VCaP (cell line): ENCODE data around the gene PLPPR5.

ENCODE experiments used
- H3K27ac ChIP-seq: fragments of 450-650 bp; 2 replicates; pipeline ENCODE4 v1.5.1; 2017
- TF ChIP-seq, protein P1 (sequence below): fragments of 450-650 bp; conservative IDR thresholded peaks from 2 replicates; pipeline ENCODE4 v1.5.1; 2017; ENCODE audit warnings: mild to moderate bottlenecking, moderate library complexity

Gene PLPPR5

DNA sequence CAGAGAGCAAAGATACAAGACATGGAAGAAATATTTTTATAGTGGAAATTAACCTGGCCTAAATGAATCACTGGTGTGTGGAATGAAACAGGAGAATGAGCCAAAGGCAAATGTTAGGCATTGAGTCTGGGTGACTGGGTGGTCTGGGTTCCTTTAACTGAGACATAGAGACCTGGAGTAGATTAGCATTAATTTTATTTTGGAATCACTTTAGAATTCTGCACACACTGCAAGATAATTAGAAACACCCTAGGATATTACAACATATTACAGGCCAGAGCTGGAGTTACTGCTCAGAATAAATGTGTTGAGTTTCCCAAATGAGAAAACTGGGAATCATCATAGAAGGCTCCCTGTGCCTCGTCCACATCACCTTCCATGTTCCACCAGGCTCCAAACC is 85.5 kb downstream of the PLPPR5 start:
- TF ChIP-seq, protein P1, sequence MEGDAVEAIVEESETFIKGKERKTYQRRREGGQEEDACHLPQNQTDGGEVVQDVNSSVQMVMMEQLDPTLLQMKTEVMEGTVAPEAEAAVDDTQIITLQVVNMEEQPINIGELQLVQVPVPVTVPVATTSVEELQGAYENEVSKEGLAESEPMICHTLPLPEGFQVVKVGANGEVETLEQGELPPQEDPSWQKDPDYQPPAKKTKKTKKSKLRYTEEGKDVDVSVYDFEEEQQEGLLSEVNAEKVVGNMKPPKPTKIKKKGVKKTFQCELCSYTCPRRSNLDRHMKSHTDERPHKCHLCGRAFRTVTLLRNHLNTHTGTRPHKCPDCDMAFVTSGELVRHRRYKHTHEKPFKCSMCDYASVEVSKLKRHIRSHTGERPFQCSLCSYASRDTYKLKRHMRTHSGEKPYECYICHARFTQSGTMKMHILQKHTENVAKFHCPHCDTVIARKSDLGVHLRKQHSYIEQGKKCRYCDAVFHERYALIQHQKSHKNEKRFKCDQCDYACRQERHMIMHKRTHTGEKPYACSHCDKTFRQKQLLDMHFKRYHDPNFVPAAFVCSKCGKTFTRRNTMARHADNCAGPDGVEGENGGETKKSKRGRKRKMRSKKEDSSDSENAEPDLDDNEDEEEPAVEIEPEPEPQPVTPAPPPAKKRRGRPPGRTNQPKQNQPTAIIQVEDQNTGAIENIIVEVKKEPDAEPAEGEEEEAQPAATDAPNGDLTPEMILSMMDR = no peak
- no peak overlapping the region for H3K27ac ChIP-seq

DNA sequence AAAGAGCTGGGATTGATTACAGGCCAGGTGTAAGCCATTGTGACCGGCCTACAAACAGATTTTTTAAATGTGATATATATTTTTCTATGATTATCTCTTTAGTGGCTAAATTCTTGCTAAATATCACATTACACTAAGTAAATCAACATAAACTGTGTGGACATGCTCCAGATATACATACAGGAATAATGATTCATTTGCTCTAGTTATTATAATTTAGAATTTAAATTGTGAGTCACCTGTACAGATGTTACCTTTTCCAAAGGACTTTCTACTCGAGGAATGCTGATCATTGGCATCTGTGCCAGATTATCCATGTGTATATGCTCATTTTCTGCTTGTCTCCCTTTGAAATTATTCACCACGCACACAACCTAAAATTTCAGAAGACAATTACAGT is 90.1 kb downstream of the PLPPR5 start:
- H3K27ac ChIP-seq = no peak overlapping the region
- TF ChIP-seq, protein P1 = no peak

DNA sequence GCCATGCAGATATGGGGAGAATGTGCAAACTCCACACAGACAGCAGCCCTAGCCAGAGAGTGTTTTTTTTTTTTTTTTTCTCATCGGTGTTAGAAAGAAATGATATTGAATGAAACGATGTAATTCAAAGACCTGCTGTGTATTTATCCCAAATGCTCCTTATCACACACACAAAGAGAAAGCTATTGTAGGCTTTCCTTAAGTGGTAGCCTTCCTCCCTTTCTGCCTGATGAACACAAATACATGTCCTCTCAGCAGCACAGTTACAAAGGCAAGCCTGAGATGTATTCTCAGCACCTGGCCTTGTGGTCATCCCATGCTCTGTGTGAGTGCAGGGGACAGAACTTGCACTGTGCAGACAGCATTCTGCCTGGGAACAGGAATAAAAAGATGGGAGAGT is 93.8 kb downstream of the PLPPR5 start:
- no peak overlapping the region for H3K27ac ChIP-seq
- TF ChIP-seq, protein P1 = no peak

DNA sequence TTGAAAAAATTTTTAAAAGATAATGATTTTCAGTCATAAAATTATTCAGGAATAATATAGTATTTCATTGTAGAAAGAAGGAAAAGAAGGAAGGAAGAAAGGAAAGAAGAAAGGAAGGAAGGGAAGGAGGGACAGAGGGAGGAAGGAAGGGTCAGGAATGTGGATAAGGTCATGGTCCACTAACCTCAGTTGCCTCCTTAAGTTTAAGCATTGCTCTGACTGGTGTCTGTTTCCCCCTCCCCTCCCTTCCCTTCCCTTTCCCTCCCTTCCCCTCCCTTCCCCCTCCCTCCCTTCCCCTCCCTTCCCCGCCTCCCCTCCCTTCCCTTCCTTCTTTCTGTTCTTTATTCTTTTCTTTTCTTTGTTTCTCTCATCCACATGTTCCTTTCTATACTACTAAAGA is 95.7 kb downstream of the PLPPR5 start:
- H3K27ac ChIP-seq = no peak overlapping the region
- TF ChIP-seq, protein P1 = no peak

DNA sequence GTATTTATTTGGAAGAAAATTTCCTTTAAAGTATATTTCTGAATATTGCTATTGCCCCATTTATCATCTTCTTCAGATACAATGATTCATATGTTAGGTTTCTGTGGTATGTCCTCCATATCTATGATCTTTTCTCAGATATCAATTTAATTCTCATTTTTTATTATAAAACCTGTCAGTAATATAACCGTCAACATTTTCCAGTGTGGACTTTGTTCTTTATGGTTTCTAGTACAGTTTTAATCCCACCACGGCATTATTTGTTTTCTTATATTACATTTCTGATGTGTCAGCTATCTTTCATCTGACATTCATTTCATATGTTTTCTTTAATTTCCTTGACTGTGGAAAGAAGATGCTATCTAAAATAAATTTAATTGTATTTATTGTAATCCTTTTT is 97.9 kb downstream of the PLPPR5 start:
- TF ChIP-seq, protein P1 = no peak
- H3K27ac ChIP-seq = no peak overlapping the region

DNA sequence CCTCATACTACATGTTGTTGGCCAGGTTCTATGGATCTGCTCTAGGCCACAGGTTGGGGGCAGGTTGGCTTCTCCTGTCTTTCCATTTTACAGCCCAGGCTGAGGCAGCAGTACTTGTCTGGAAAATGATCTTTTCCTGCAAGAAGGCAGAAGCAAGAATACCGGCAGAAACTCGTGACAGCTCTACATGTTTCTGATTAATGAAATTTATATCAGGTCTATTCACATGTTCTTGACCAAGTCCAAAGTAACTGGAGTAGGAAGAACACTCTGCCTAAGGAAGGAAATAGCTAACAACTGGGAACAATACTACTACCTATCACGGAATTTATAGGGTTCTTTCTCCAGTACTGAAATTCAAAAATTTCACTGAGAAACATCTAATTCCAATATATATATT is 98.3 kb downstream of the PLPPR5 start:
- H3K27ac ChIP-seq = no peak overlapping the region
- TF ChIP-seq, protein P1 = no peak

DNA sequence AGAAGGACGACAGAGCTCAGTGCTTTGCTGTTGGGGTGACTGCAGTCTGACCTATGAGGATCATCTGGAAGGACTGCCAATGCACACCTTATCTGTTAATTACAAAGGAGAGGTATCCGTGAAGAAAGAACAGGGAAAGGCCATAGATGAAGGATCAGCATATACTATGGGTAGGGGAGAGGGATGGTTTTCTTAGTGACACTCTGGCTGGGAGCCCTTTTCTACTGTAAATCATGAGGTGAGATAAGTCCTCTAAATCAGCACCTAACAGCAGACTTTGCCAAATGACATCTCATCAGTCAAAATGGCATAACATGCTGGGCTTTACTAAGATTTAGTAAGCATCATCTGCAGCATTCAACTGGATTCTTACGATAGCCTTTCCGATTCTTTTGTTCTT is 100.0 kb downstream of the PLPPR5 start:
- TF ChIP-seq, protein P1 = no peak
- no peak overlapping the region for H3K27ac ChIP-seq

DNA sequence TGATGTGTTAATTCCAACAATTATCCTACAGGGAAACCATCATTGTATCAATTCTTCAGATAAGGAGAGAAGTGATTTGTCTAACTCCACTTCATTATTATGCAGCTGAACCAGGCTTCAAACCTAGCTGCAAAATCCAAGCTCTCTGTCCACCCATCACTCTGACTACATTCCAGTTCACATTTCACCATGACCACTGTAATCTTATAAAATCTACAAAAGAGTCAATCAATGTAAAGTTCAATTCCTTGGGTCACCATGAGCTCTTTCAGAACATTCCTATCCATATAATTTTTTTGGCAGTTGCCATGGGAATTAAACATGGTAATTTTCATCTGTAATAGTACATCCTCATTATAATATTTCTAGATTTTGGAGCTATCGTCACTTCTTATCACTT is 100.9 kb downstream of the PLPPR5 start:
- no peak overlapping the region for H3K27ac ChIP-seq
- TF ChIP-seq, protein P1 = no peak
